C1 segment of cervical spinal cord (tissue), 14 donors: ENCODE results near the gene DNAJB11.
"Not testable (repeated sequence)": the region's sequence is repeated elsewhere in the genome, so short reads cannot be mapped to it uniquely, and the experiment has no call there.

Experiments used
- DNase-seq, 14 donors: peaks; one replicate each; lab custom pipeline; 2025; lab: John Stamatoyannopoulos, UW

The DNAJB11 gene

DNA sequence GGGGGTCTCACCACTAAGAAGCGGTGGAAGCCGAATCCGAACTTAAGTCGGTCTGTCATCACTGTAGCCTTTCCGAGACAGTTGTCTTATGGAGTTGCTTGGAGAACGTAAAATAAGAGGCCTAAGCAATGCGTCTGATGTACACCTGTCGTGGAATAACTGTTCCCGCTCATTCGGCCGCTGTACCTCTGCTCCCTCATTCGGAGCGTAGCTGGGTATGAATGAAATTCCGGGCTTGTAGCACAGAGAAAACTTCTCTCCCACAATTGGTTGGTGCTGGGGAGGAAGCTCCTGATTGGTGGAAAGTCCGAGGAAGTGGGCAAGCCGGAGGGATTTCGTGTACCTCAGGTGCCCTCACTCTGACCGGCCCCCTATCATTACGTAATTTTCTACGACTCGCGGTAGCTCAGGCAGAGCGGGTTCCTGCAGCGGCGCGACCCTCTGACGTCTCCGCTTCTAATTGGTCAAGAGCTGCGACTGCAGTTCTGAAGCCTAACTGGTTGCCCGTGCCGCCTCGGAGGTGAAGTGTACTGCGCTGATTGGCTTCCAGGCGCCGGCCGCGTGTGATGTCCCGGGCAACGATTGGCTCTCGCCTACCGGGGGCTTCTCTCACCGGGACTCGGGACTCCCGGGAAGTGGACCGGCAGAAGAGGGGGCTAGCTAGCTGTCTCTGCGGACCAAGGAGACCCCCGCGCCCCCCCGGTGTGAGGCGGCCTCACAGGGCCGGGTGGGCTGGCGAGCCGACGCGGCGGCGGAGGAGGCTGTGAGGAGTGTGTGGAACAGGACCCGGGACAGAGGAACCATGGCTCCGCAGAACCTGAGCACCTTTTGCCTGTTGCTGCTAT, at the start of gene DNAJB11:
DNAJB11 (plus strand) TSS at position 625 of the 845 bp plus-strand sequence; CDS start at position 803, 178 bp downstream.
- peak; percentile 90 to 100 (median 98) for DNase-seq

DNA sequence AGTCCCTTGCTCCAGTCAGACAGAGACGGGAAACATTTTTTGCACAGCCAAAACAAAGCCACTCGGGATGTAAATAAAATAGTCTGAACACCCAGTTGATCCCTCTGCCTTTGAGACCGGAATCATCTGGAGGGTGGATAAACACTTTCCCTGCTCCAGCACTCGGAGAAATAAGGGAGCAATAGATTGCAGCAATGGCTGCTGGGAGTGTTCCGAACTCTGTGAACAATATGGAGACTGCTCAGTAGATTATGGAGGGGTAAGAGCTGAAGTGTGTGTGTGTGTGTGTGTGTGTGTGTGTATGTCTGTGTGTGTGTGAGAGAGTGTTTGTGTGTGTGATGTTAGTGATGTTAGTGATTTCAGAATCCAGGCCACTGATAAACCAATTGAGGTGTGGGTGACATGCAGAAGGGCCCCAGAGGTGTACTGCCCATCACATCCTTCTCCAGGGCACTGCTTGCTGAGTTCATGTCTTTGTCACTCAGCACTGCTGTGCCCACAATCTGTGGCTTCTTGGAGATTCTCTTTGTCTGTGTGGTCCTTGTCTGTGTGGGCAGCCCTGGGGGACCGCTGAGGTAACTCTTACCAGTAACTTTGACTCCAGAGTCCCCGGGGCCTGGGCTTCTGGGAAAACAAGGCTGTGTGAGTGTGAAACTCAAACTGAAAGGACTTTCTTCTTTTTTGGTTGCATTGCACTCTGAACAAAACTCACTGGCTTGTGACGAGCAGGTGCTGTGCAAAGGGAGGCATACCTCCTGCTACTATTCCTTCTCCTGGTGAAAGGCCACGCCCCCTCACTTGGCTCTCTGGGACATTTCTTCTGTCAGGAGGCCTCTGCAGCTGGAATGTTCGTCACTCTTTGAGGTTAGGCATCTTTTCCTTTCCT, 49.3 kb upstream of the DNAJB11 start:
- DNase-seq, result no peak

DNA sequence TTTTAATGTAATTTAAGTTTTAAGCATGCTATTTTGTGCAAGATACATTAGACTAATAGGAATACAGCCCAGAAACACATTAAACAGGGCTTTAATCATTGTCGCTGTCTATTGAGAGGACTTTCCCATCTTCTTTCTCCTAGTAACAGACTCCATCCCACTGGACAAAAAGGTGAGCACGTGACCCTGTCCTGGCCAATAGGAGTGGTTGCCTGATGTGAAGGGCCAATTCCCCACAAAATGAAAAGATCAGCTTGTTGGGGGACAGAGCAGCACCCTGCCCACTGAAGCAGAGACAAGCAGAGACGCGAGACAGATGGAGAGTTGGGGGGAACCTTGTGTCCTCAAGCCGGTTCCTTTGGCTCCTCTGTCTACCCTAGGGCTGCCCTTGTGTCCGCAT, 47.5 kb upstream of the DNAJB11 start:
- DNase-seq, result no peak

DNA sequence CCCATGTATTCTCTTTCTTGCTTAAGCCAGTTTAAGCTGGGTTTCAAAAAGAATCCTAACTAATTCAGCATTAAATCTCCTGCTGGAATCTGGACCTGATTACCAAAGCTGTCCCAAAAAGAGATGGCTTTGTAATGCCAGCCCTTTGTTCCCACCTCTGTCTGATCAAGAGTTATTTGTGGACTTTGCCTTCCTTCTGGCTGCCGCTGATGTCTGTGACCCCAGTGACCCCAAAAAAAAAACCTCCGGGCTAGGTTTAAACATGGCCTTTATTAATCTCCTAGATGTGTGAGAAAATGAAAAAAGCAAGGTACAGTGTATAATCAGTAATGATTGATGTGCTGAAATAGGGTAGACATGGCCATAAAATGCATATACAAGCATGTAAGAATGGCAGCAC, 47.1 kb upstream of the DNAJB11 start:
- no peak for DNase-seq

DNA sequence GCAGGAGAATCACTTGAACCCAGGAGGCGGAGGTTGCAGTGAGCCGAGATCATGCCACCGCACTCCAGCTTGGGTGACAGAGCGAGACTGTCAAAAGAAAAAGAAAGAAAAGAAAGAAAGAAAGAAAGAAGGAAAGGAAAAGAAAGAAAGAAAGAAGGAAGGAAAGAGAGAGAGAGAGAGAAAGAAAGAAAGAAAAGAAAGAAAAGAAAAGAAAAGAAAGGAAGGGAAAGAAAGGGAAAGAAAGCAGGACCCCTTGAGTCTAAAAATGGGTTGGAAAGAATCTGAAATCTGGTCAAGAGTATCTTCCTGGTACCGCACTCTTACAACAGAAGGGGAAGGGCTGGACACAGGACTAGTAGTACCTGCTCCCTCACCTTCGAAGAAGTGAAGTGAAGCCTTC, 45.9 kb upstream of the DNAJB11 start:
- DNase-seq, result no peak

DNA sequence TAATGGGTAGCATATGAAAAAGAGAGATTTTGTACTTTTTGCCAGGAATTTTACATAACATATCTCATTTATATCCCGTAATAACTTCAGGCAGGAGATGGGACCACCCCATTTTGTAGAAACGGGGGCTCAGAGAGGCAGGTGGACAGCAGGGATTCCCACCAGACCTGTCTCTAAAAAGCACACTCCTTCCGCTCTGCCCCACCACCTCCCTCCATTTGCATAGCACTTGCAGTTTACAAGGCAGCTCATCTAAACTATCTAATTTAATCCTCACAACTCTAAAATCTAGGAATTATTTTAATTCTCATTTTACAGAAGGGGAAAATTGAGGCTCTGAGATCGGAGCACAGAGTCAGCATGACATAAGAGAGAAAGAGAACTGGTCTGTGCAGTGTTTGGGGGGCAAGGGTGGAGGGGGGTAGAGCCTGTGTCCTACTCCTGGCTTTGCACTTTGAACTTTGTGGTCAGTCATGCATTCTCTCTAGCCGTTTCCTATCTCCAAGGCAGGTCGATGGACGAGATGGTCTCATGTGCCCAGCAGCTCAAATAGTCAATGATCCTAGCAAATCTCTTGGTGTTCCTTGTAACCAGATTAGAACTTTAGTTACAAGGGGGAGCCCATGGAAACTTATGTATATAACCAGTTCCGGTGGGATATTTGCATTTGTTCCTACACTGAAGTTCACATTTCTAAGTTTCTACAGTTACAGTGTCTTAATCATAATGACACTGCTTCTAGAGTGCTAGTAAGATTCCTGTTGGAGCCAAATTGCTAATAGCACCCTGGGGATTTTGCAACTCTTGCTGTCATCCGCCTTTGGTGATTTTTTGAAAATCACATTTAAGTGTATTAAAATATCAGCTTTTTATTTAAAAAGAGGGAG, 44.9 kb upstream of the DNAJB11 start:
- DNase-seq, result no peak

DNA sequence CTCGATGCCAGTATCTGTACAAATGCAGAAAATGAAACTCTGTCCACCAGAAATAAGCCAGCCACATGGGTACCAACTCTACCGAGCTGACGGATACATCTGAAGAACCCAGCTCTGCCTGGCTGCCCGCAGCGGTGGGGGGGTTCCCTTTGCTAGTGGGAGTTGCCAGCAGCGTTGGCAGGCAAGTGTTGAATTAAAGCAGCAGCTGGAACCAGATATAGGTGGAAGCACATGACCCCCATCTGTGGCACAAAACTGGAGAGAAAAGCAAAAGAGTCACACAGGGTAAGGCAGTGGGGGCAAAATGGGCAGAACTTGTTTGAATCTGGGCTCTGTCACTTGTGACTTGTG, 44.3 kb upstream of the DNAJB11 start:
- DNase-seq, result no peak

DNA sequence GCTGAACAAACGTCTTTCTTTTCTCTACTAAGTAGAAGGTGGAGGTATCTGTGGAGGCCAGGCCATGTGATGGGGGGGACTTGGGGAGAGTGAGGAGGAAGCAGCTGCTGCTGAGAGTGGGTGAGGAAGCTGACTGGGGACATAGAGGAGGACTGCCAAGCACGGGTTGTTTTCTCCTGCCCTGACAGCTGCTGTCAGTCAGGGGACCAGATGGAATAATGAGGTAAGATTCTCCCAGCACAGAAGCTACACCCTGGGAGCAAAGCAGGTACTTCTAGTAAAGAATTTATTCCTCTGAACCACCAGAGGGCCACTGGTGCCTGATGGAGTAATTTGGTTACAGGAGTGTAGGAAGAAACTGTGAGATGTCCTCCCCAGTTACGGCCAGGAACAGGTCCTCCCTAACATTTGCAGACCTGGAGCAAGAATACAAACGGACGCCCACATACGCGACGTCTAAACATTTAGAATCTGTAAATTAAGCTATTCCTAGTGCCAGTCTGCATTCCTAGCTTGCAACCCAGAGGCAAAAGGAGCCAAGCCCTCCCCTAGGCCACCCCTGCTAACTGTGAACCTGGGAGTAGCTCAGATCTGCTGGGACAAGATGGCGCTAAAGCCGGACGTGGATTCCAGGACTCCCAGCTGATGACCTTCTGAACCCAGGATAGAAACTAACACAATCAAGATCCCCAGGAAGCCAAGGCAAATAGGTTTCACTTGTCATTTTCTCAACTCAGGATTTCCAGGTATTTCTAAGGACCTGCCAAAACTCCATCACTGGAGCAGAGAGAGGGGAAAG, 41.1 kb upstream of the DNAJB11 start:
- peak in 2 of 14 donors; percentile 12 to 88 for DNase-seq

DNA sequence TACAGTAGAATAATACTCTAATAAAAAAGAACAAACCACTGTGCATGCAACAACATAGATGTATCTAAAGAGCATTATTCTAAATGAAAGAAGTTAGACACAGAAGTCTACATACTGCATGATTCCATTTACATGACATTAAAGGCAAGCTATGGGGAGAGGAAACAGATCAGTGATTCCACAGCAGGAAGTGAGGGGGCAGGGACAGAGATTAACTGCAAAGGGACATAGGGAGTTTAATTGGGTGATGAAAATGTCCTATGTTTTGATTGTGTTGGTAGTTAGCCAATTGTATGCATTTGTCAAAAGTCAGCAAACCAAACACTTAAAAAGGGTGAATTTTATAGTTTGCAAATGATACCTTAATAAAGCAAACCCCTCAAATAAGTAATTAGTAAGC, 40.1 kb upstream of the DNAJB11 start:
- DNase-seq, result no peak

DNA sequence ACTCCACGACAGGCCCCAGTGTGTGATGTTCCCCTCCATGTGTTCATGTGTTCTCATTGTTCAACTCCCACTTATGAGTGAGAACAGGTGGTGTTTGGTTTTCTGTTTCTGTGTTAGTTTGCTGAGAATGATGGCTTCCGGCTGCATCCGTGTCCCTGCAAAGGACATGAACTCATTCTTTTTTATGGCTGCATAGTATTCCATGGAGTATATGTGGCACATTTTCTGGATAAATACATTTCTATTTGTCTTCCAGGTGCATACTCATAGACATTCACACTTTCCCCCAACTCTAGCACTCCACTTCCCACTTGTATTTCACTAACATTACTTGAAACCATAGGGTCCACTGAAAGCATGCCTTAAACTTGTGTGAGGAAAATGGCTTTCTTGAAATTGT, 38.8 kb upstream of the DNAJB11 start:
- DNase-seq, result not testable (repeated sequence)

DNA sequence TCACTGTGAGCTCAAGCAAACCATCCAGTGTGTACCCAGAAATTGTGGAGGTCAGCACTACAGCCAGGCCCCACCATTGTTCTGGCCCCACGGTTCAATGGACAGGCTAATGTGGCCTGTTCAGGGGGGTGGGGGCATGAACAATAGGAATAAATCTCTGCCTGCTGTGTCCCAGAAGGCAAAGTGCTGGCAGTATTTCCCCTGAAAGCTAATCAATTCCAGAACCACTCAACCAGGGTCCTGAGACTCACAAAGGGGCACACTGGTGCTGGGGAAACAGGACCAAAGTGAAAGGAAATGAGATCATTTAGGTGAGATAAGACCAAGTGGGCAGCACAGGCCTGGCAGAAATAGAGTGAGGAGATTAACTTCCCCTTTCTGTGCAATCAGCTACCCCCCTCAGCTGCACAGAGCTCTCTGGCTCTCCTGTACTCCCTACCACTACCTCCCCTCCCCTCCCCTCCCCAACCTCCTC, 37.9 kb upstream of the DNAJB11 start:
- no peak for DNase-seq

DNA sequence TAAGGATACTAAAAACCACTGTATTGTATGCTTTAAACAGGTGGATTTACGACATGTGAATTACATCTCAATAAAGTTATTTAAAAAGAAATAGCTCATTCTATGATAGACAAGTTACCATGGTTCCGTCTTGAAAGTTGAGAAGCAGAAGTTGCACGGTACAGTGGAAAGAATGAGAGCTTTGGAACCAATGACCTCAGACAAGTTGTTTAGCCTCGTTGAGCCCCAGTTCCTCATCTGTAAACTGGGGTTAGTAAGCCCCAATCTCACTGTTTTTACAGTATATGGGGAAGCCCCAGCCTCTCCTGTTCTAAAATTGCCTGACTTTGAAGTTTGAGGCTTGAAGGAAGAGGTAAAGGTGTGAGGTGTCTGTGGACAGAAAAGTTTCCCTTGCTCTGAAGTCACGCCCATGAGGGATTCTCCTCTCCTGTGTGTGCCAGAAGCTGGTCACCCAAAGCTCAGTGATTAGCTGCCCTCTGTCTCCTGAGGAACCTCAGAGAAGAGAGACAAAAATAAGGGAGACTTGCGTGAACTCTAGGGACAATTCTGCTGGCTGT, 36.3 kb upstream of the DNAJB11 start:
- DNase-seq, result no peak

DNA sequence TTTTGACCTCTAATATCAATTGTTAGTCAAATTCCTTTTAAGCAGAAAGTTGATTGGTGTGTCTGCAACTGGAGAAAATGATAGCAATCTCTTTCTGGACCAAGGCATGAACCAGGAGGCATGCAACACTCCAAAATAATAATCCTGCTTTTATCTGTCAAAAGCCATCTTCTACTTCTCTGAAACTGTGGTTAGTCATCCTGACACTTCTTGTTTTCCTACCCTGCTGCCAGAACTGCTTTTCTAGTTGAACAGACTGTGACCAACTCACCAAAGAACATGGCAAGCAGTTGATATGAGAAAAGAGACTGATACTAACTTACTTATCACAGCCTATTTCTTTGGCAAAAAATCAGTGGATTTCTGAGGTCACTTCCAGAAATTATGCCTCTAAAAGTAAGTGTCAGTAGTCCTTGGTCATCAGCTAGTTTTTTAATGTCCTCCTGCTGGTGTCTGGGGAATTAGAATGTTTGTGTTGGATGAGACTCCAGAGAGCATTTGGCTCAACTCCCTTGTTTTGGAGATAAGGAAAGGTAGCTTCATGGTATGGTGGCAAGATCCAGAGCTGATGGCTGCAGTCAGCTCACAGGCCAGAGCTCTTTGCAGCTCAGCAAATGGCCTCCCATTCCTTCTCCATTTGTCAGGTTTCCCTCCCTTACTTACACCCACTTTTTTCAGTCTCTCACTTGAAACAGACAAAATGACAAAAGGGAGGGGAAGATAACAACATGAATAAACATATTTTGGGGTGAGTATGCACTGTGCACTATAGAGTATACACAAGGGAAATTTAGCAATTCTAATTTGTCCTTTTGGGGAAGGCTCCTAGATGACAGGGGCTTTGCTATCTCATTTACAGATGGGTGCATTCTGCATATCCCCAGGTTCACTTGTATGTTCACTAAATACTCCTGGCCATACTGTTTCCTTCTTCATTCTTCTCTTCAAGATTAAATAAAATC, 33.4 kb upstream of the DNAJB11 start:
- no peak for DNase-seq

DNA sequence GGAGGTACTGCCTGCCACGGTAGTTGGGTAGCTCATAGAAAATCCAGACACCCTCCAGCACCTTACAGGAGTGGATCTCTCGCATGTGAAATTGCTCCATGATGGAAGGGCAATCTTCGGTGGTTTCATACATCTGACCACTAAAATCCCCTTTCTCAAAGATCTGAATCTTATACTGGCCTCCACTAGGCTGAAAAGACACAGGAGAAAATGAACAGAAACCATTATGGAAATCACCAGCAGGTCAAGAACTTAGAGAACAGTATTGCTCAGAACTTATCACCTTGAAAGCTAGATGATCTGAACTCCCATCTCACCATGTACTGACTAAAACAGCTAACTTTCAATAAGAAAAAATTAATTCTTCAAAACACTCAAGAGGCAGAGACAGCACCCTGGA, 31.7 kb upstream of the DNAJB11 start:
- DNase-seq, result no peak

DNA sequence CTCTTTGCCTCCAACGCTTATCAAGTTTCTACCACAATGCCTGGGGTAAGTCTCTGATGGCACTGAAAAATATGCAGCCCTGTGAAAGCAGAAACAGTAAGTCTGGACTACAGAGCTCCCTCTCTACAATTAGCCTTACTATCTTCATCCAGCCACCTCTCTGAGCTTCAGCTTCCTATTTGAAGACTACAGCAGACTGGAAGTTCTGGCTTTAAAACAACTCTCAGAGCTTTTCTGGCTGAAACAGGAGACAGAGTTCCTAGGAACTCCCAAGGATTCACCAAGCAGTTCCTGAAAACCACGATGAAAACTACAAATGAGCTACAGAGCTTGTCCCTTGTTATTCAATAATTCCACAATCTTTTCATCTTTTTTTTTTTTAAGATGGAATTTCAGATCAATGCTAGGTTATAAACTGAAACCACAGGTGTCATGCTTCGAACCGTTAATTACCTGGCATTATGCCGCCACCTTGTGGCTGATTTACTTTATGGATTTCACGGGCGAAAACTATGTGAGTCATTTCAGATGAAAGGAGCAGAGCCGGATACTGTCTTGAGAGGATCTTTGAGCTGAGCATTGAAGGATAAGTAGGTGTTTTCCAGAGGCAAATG, 30.2 kb upstream of the DNAJB11 start:
- DNase-seq, result peak in 10 of 14 donors; percentile 19 to 58 (median 40)

DNA sequence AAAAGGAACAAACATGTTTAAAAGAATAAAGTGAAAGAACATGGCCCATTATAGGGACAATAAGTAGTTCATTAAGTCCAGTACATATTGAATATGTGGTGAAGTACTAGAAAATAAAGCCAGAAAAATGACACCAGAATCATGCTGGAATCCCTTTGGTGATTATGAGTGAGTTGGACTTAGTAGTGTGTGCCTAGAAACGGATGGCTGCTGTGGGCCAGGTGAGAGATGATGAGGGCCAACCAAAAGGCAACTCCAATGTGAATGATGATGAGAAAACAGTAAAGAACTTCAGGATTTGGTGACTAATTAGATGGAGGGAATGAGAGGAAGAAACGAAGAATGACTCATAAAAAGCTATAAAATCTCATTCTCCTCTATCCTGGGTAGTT, 29.7 kb upstream of the DNAJB11 start:
- no peak for DNase-seq

DNA sequence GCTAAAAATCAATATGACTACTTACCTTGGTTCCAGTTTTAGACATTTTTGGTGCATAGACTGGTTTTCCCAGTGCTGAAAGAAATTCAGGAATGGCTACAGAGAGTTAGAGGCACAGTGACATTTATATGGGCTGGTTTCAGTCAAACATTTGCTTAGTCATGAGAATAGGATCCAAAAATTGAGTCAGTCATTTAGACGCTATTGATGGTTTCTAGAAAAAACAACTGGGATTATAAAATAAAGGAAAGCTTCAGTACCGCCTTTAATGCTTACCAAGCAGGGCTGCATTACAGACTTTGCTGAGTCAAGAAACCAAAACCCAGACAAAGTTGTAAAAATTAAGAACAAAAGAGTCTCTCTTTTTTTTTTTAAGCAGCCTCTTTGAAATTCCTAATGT, 26.2 kb upstream of the DNAJB11 start, which contains the start of gene CRYGS:
CRYGS (minus strand) TSS at position 100 of the 400 bp plus-strand sequence; CDS start at position 46, 54 bp downstream.
- DNase-seq, result no peak

DNA sequence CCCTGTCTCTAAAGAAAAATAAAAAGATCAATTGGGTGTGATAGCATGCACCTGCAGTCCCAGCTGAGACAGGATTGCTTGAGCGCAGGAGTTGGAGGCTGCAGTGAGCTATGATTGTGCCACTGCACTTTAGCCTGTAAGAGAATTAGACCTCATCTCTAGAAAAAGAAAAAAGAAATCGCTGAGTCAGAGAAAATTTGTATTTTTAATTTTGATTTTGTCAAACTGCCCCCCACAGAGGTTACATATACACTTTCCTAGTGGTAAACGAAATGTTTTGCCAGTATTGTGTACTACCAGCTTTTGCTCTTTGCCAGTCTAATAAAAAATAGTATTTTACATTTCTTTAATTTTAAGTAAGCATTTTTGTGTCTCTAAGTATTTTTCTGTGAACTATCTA, 21.0 kb upstream of the DNAJB11 start:
- DNase-seq, result no peak

DNA sequence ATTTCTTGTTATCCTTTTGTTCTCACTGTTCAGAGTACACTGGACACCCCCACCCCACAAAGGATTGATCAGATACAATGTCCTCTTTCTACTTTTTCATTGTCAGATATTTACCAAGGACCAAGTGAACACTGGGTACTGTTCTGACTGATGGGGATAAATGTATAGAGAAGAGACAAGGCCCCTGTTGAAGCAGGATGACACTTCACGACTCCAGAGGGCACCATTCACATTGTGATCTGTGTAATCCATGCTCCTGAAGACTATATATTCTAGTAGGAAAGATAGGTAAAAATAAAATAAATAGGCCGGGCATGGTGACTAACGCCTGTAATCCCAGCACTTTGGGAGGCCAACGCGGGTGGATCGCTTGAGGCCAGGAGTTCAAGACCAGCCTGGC, 19.1 kb upstream of the DNAJB11 start:
- no peak for DNase-seq
